Hematopoietic multipotent progenitor cell treated with erythropoietin and hydrocortisone succinate and interleukin-3 and kit ligand, for 8 days (in vitro differentiated cells): ENCODE measurements around the gene PCK1.
A peak's percentile ranks its signal among the peaks of the same experiment; 100 is the strongest.
"Not testable (repeated sequence)": the region's sequence is repeated elsewhere in the genome, so short reads cannot be mapped to it uniquely, and the experiment has no call there.

ENCODE experiments used
- DNase-seq: peaks from one replicate; pipeline ENCODE4 v3.0.0-alpha.2; 2015

Gene PCK1

DNA sequence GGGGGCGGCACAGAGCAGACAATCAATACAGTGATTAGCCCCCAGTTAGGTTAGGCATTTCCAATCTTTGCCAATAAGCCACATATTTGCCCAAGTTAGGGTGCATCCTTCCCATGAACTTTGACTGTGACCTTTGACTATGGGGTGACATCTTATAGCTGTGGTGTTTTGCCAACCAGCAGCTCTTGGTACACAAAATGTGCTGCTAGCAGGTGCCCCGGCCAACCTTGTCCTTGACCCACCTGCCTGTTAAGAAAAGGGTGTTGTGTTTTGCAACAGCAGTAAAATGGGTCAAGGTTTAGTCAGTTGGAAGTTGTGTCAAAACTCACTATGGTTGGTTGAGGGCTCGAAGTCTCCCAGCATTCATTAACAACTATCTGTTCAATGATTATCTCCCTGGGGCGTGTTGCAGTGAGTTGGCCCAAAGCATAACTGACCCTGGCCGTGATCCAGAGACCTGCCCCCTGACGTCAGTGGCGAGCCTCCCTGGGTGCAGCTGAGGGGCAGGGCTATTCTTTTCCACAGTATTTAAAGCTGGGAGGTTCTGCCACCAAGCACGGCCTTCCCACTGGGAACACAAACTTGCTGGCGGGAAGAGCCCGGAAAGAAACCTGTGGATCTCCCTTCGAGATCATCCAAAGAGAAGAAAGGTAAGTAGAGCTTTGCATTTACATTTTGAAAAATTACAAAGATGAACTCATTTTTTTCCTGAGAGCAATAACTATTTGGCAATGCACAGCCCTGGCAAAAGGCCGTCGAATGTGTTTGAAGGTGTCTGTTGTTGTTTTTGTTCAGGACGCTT is at the start of gene PCK1:
TSS of gene PCK1 (plus strand) at position 557 of the 802 bp plus-strand sequence. CDS start 302 bp downstream, outside the sequence.
- DNase-seq: peak; percentile 93

GRCh38 chr20:57511709-57512108 is 49.2 kb upstream of the PCK1 start:
- DNase-seq: not testable (repeated sequence)

GRCh38 chr20:57512432-57512831 is 48.5 kb upstream of the PCK1 start:
- DNase-seq: no peak

GRCh38 chr20:57513199-57513598 is 47.7 kb upstream of the PCK1 start:
- no peak for DNase-seq

DNA sequence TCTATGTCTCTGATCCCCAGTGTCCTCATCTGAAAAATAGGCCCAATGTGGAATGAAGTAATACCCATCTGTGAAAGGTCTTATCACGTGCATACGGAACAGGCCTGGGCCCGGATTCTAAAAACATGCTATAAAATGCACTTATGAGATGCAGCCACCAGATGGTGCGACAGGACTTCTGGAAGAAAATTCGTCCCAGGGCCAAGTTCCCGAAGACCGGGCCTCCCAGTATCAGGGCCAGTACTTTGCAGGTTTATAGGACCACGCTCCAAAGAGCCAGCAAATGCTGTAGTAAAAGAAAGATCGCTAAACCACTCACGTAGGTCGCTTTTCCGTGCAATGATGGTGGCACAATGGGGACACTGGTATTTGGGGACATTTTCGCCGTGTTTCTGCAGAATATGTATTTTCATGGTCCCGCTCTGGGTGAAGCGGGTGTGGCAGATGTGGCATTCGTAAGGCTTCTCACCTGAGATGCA is 46.6 kb upstream of the PCK1 start:
- DNase-seq: peak; percentile 77

- no peak for DNase-seq
These were observed 43.0 kb upstream of the PCK1 start for GRCh38 chr20:57517904-57518303.

DNA sequence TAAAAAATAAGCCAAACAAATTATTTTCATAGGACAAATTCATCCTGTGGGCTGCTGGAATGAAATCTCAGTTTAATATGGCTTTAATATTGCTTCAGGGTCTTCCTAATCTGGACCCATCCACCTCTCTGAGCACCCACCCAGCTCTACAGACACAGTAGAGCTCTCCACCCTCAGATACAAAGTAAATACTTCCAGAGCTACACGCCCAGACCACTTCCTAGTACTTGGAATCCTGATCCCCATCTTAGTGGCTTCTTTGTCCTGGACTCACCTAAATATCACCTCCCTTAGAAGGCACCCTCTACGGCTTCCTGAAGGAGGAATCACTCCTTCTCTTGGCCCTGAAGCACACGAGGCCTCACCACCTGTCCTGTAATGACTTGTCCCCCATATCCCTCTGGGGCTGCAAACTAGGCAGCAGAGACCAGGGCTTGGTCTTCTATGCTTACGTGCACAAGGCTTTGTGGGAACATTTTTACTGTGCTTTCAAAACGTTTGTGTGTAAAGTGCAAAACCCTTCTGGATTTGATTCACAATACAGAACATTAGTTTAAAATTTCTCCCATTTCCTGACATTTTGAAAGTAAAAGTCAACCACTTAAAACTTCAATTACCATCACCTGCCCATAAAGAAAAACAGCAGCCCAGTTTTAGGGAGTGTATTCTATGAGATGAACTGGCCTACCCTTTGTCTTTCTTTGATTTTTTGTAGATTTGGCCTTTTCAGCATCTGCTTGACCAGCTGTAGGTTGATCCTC is 38.4 kb upstream of the PCK1 start:
- DNase-seq: no peak

DNA sequence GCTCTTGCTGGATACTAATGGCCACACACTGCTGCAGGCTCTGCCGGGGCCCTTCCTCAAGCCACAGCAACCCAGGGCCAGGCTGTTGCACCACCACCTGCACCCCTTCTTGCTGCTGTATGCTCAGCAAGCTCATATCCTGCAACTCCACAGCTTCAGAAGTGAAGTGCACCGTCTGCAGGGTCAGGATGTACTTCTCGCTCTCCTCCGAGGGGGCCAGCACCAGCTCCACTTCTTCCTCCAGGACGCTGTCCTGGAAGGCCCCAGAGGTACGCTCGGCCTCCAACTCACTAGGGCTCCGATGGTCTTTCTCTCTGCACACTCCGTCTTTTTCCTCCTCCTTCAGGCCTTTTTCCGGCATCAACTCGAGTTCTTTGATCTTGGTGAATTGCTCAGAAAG is 37.1 kb upstream of the PCK1 start:
- DNase-seq: no peak

DNA sequence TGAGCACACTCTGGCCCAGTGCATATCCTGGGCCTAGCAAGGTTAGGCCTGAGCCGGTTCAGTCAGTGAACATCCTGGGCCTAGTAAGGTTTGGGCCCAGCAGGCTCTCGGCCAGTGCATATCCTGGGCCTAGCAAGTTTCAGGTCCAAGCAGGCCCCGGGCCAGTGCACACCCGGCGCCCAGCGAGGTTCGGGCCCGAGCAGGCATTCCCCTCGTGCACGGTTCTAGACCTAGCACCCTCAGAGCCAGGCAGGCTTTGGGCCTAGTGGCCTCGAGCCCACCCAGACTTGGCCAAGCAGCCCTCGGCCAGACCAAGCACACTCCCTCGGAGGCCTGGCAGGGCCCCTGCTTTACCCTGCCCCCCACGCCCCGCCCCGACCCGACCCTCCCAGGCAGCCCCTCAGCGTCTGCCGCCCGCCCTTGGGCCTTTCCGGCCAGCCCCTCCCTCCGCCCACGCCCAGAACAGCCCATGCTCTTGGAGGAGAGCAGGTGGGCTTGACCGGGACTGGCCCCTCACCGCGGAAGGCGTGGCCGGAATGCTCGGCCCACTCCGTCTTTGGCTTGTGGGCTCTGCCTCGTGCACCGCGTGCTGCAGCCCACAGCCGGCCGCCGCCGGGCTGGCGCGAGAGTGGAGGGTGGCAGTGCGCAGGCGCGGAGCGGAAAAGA is 36.3 kb upstream of the PCK1 start, which contains the start of gene CTCFL:
TSS of gene CTCFL (minus strand) at position 630 of the 666 bp plus-strand sequence. CDS start 935 bp downstream, outside the sequence.
- no peak for DNase-seq

DNA sequence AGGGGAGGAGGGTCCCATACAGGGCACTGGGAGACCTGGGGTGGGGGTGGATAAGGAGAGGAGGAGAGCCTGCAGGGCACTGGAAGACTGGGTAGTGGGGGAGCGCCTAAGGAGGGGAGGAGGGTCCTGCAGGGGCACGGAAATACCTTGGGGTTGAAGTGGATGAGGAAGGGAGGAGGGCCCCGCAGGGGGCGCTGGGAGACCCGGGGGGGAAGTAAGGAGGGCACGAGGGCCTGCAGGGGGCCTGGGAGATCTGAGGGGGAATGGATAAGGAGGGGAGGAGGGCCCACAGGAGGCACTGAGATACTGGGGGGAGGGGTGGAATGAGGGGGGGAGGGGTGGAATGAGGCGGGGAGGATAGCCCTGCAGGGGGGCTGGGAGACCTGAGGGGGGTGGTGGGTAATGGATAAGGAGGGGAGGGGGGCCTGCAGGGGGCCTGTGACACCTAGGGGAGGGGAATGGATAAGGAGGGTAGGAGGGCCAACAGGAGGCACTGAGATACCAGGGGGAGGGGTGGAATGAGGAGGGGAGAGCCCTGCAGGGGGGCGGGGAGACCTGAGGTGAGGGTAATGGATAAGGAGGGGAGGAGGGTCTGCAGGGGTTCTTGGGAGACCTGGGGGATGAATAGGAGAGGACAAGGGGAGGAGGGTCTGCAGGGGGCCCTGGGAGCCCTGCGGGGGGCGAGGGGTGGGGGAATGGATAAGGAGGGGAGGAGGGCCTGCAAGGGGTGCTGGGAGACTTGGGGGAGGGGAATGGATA is 35.4 kb upstream of the PCK1 start:
- DNase-seq: no peak

DNA sequence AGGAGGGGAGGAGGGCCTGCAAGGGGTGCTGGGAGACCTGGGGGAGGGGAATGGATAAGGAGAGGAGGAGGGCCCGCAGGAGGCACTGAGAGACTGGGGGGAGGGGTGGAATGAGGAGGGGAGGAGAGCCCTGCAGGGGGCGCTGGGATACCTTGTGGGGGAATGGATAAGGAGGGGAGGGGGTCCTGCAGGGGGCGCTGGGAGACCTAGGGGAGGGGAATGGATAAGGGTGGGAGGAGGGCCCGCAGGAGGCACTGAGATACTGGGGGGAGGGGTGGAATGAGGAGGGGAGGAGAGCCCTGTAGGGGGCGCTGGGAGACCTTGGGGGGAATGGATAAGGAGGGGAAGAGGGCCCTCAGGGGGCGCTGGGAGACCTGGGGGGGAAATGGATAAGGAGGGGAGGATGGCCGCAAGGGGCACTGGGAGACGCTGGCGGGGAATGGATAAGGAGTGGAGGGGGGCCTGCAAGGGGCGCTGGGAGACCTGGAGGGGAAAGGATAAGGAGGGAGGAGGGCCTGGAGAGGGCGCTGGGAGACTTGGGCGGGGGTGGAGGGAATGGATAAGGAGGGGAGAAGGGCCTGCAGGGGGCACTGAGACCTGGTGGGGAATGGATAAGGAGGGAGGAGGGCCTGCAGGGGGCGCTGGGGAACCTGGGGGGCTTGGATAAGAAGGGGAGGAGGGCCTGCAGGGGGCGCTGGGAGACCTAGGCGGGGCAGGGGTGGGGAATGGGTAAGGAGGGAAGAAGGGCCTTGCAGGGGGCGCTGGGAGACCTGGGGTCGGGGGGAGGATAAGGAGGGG is 34.6 kb upstream of the PCK1 start:
- DNase-seq: peak; percentile 48

DNA sequence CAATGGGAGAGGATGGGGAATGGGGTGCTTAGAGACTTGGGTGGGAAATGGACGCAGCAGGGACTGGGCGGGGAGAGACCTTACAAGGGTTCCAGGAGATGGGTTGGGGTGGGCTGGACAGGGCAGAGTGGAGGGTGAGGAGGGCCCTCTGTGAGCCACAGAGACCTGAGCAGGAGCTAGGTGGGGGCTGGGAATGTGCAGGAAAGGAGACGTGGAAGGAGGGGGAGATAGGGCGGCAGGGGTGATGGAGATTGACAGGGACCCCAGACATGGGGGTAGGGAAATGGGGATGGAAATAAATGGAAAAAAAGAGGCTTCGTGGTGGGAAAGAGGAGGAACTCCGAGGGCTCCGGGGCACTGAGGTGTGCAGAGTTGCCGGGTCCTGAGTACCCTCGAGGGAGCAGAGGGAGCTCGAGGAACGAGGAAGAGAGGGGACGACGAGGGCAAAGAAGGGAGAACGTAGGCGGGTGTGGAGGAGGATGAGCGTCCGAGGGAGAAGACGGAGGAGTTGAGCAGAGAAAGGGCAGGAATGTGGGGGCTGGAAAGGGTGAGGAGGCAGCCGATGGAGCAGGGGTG is 33.9 kb upstream of the PCK1 start:
- no peak for DNase-seq

DNA sequence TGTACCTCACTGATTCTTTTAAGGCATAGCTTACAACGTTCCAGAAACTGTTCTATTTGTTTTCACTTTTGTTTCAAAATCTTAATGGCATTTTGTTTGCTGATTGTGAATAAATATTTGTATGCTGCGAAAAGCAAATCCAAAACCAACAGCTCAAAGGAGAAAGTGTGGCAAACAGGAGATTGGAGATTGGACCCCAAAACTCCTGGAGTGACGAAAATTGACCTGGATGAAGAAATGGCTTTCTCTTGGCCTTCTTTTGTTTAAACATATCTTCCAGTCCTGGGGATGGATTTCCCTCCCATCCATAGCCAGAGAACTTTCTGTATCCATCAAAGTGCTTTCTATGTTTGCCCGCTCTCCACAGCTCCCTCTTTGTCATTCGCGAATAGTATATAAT is 33.2 kb upstream of the PCK1 start:
- no peak for DNase-seq

- no peak for DNase-seq
These were observed 32.8 kb upstream of the PCK1 start for GRCh38 chr20:57528148-57528547.

GRCh38 chr20:57529160-57529585 is 31.7 kb upstream of the PCK1 start:
- DNase-seq: no peak

- DNase-seq: no peak
These were observed 31.1 kb upstream of the PCK1 start for GRCh38 chr20:57529810-57530209.

DNA sequence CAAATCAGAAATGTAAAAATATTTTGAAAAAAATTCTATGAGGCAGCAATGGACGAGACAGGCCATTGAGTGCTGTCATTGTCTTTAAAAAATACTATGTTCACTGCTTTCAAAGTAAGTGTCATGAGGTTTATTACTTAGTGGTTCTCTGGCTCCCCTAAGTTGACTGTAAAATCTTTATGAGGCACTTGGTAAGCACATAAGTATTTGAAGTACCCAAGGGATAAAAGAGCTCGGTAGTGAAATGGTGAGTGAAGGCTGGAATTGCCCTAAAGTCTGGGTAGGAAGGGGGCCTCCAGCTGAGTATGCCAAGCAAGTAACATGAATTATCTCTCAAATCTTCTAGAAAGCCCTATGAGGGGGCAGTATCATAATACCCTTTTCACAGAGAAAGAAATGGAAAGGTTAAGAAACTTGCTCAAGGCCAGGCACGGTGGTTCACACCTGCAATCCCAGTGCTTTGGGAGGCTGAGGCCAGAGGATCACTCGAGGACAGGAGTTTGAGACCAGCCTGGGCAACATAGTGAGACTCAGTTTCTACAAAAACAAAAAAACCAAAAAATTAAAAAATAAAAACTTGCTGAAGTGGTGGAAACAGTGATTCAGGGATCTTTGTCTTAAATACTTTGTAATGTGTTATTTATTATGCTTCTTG is 30.5 kb upstream of the PCK1 start:
- DNase-seq: no peak

- no peak for DNase-seq
These were observed 28.8 kb upstream of the PCK1 start for GRCh38 chr20:57532104-57532503.

DNA sequence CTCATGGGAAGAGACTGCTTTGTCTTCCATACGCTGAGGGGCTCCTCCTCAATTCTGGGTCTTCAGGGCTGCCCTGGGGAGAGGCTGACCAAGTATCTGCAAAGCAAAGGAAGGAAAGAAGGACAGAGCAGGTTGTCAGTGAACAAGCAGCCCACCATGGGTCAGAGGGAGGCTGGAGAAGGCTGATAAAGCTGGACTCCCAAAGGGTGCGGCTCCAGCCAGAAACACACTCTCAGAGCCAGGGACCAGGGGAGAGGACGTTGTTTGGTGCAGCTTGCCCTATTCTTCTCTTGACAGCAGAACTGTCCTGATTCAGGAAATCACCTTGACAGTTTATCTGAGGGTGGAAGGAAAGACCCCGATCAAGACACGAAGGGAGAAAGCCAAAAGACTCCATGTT is 25.6 kb upstream of the PCK1 start:
- no peak for DNase-seq

DNA sequence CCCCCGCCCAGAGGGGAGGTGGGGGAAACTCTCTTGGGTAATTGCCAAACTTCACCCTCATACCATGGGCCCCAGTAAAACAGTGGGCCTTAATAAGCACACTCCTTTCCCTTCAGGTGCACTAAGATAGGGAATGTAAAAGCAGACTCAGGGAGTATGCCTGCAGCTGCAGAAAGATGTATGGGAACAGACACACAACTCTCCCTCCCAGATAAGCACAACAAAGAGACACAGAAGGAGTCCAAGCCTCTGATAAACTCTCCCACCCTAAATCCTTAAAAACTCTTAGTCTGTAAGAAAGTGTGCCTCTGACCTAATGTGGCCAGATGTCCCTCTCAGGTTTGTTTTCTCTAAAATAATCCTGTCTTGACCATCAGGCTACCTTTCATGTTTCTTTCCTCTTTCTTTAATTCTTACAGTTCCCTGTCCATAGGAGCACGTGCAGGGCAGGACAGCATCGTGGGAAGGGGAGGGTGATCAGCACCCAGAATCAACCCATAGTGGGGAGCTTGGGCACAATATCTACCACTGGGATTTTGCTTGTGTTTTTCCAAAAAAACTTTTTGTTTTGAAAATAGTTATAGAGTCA is 24.7 kb upstream of the PCK1 start:
- peak; percentile 12 for DNase-seq
